WTC11 (cell line): ENCODE data around the gene FAM72A. TPM values are rescaled to one million over a fixed set of nuclear protein-coding genes. Genes with fewer than 3 reads are reported as not detected.

ENCODE experiments used
- ATAC-seq: fragments of 200-7000 bp; cut with Tn5 transposase; 2 replicates; pipeline ENCODE4 v1.10.0; 2021; ENCODE audit warnings: mild to moderate bottlenecking, moderate library complexity
- CTCF ChIA-PET: fragments of 300-600 bp; sonication (Branson Sonifier 250); formaldehyde crosslinking; loops from one replicate; lab custom pipeline; 2021; ENCODE audit warnings: antibody characterized with exemption; lab: Charles Lee
- POLR2A ChIA-PET: fragments of 350-600 bp; sonication (Branson Sonifier 250); formaldehyde crosslinking; loops from one replicate; lab custom pipeline; 2021; ENCODE audit warnings: antibody characterized with exemption; lab: Charles Lee
- DNase-seq: peaks from one replicate; pipeline ENCODE4 v3.0.0; 2021; ENCODE audit warnings: low spot score
- H3K27ac Mint-ChIP-seq: 2 replicates; pipeline ENCODE4 v1.8.0; 2021; ENCODE audit warnings: mixed read lengths
- H3K27me3 Mint-ChIP-seq: 2 replicates; pipeline ENCODE4 v1.8.0; 2021; ENCODE audit warnings: low read depth, mild to moderate bottlenecking, moderate library complexity, mixed read lengths
- H3K36me3 Mint-ChIP-seq: 2 replicates; pipeline ENCODE4 v1.8.0; 2021; ENCODE audit warnings: mixed read lengths
- H3K4me1 Mint-ChIP-seq: 2 replicates; pipeline ENCODE4 v1.8.0; 2022; ENCODE audit warnings: mixed read lengths
- H3K4me3 Mint-ChIP-seq: 2 replicates; pipeline ENCODE4 v1.8.0; 2021; ENCODE audit warnings: mild to moderate bottlenecking, moderate library complexity, mixed read lengths
- H3K9me3 Mint-ChIP-seq: 2 replicates; pipeline ENCODE4 v1.8.0; 2021; ENCODE audit warnings: mixed read lengths
- ARID4B ChIP-seq: sonication (generic); formaldehyde crosslinking; IDR thresholded peaks from 2 replicates; pipeline ENCODE4 v1.8.0; 2023; ENCODE audit warnings: missing genetic modification reagents, mild to moderate bottlenecking, borderline replicate concordance
- ATF3 ChIP-seq: sonication (generic); formaldehyde crosslinking; conservative IDR thresholded peaks from 2 replicates; pipeline ENCODE4 v1.8.1; 2022; ENCODE audit warnings: mild to moderate bottlenecking, missing genetic modification reagents
- CREM ChIP-seq: sonication (generic); formaldehyde crosslinking; IDR thresholded peaks from 2 replicates; pipeline ENCODE4 v1.8.1; 2022; ENCODE audit warnings: mild to moderate bottlenecking, missing genetic modification reagents, moderate library complexity
- FOXK1 ChIP-seq: sonication (generic); formaldehyde crosslinking; IDR thresholded peaks from 2 replicates; pipeline ENCODE4 v1.8.0; 2022; ENCODE audit warnings: mild to moderate bottlenecking, moderate library complexity, missing genetic modification reagents
- GABPB1 ChIP-seq: sonication (generic); formaldehyde crosslinking; IDR thresholded peaks from 2 replicates; pipeline ENCODE4 v1.8.1; 2023; ENCODE audit warnings: mild to moderate bottlenecking, missing genetic modification reagents
- HMGXB4 ChIP-seq: sonication (generic); formaldehyde crosslinking; IDR thresholded peaks from 2 replicates; pipeline ENCODE4 v1.8.1; 2023; ENCODE audit warnings: mild to moderate bottlenecking, moderate library complexity, missing genetic modification reagents
- JUN ChIP-seq: sonication (generic); formaldehyde crosslinking; IDR thresholded peaks from 2 replicates; pipeline ENCODE4 v1.8.0; 2023; ENCODE audit warnings: mild to moderate bottlenecking, missing genetic modification reagents
- NFE2L1 ChIP-seq: sonication (generic); formaldehyde crosslinking; IDR thresholded peaks from 2 replicates; pipeline ENCODE4 v1.8.1; 2023; ENCODE audit warnings: missing genetic modification reagents
- NFYB ChIP-seq: sonication (generic); formaldehyde crosslinking; conservative IDR thresholded peaks from 2 replicates; pipeline ENCODE4 v1.8.0; 2022; ENCODE audit warnings: low read depth, missing genetic modification reagents
- SMAD3 ChIP-seq: sonication (generic); formaldehyde crosslinking; IDR thresholded peaks from 2 replicates; pipeline ENCODE4 v1.8.0; 2022; ENCODE audit warnings: missing genetic modification reagents, mild to moderate bottlenecking, borderline replicate concordance
- SOX15 ChIP-seq: fragments of 250-450 bp; sonication (Bioruptor Pico); IDR thresholded peaks from 2 replicates; pipeline ENCODE4 v1.9.0; 2021; ENCODE audit warnings: mild to moderate bottlenecking
- TEAD1 ChIP-seq: sonication (generic); formaldehyde crosslinking; IDR thresholded peaks from 2 replicates; pipeline ENCODE4 v1.8.0; 2022; ENCODE audit warnings: mild to moderate bottlenecking, missing genetic modification reagents
- TEAD4 ChIP-seq: sonication (generic); formaldehyde crosslinking; IDR thresholded peaks from 2 replicates; pipeline ENCODE4 v1.8.0; 2022; ENCODE audit warnings: mild to moderate bottlenecking, missing genetic modification reagents
- ZNF232 ChIP-seq: sonication (generic); formaldehyde crosslinking; IDR thresholded peaks from 2 replicates; pipeline ENCODE4 v1.8.0; 2022; ENCODE audit warnings: mild to moderate bottlenecking, missing genetic modification reagents
- ZNF281 ChIP-seq: sonication (generic); formaldehyde crosslinking; IDR thresholded peaks from 2 replicates; pipeline ENCODE4 v1.8.0; 2023; ENCODE audit warnings: mild to moderate bottlenecking, missing genetic modification reagents
- ZNF317 ChIP-seq: sonication (generic); formaldehyde crosslinking; IDR thresholded peaks from 2 replicates; pipeline ENCODE4 v1.8.1; 2023; ENCODE audit warnings: low read depth, mild to moderate bottlenecking, moderate library complexity, missing genetic modification reagents, borderline replicate concordance
- ZNF512 ChIP-seq: sonication (generic); formaldehyde crosslinking; IDR thresholded peaks from 2 replicates; pipeline ENCODE4 v1.8.1; 2022; ENCODE audit warnings: missing genetic modification reagents, borderline replicate concordance
- total RNA-seq: library from RNA; stranded (reverse); gene quantifications from 3 replicates; pipeline ENCODE4 v1.2.3, GENCODE V29; 2021
- TF ChIP-seq, protein P1 (sequence below): sonication (generic); formaldehyde crosslinking; IDR thresholded peaks from 2 replicates; pipeline ENCODE4 v1.8.1; 2022; ENCODE audit warnings: mild to moderate bottlenecking, missing genetic modification reagents, moderate library complexity, borderline replicate concordance
- TF ChIP-seq, protein P2 (sequence below): sonication (generic); formaldehyde crosslinking; IDR thresholded peaks from 2 replicates; pipeline ENCODE4 v1.8.1; 2023; ENCODE audit warnings: mild to moderate bottlenecking, missing genetic modification reagents, moderate library complexity
- TF ChIP-seq, protein P3 (sequence below): sonication (generic); formaldehyde crosslinking; IDR thresholded peaks from 2 replicates; pipeline ENCODE4 v1.8.0; 2022; ENCODE audit warnings: mild to moderate bottlenecking, missing genetic modification reagents

Gene FAM72A
- total RNA-seq, 1 experiment from 2014 or later, result 27.9 TPM

DNA sequence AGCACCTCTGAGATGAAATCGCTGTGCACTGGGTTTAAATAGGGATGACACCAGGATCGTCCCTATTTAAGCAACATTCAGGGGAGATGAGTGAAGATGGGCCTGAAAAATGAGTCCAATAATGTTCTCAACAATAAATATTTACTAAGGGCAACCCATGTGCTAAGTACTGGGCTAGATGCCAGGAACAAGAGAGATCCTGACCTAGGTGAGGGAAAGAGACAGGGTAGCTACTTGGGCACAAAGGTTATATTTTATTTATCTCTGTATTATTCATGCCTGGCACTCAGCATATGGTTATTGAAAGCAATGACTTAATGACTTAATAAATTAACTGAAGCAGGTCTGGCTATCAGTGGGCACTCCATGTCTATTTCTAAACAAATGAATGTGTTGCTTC, 58.0 kb downstream of the FAM72A start:
- TF ChIP-seq, protein P1, sequence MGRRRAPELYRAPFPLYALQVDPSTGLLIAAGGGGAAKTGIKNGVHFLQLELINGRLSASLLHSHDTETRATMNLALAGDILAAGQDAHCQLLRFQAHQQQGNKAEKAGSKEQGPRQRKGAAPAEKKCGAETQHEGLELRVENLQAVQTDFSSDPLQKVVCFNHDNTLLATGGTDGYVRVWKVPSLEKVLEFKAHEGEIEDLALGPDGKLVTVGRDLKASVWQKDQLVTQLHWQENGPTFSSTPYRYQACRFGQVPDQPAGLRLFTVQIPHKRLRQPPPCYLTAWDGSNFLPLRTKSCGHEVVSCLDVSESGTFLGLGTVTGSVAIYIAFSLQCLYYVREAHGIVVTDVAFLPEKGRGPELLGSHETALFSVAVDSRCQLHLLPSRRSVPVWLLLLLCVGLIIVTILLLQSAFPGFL (CRISPR knock-in tag), result no peak
- no peak for TF ChIP-seq ZNF281 (CRISPR knock-in tag)
- no peak for TF ChIP-seq GABPB1 (CRISPR knock-in tag)
- no peak for TF ChIP-seq TEAD1 (CRISPR knock-in tag)
- TF ChIP-seq ZNF512 (CRISPR knock-in tag), result no peak
- H3K36me3 Mint-ChIP-seq, result no peaks in the 10 kb centered on the region
- peaks cover 25% of the 10 kb centered on the region for H3K9me3 Mint-ChIP-seq
- CTCF ChIA-PET, result no interaction called here
- no peak overlapping the region for H3K27ac Mint-ChIP-seq
- no peak for DNase-seq
- H3K4me1 Mint-ChIP-seq, result peaks cover 6% of the 10 kb centered on the region
- POLR2A ChIA-PET, result no interaction called here
- peaks cover 4% of the 10 kb centered on the region; the same call in 1 of the 2 replicates for H3K27me3 Mint-ChIP-seq
- no peak overlapping the region for H3K4me3 Mint-ChIP-seq
- no peak for ATAC-seq

DNA sequence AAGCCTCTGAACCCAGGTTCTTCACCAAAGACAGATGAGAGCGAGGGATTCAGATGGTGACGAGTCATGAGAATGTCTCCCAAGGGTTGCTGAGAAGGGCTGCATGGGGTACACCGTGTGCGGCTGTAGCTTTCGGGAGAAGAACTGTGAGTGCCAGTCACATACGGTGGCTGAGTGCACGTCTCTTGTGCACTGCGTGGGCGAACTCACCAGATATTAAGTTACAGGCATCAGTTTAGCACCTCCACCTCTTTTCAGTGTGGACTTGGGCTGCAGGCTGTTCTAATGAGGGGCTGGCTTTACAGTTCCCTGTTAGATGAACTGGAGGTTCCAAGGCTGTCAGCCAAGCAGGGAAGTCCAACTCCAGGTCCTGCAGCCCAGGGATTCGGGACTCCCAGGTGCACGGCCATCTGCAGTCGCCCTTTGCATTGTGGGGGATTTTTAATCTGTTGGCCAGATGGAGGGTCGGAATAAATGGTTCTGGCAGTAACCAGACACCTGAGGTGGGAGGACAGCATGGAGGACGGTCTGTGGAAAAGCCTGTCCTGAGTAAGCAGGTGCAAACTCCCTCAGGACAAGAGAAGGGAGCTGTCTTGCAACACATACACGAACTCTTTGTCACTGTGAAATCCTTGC, 59.0 kb downstream of the FAM72A start:
- TF ChIP-seq ZNF317 (CRISPR knock-in tag) (no peak), NFE2L1 (CRISPR knock-in tag) (no peak), TEAD4 (no peak), ZNF232 (CRISPR knock-in tag) (no peak), HMGXB4 (no peak), FOXK1 (CRISPR knock-in tag) (no peak), ARID4B (CRISPR knock-in tag) (no peak), CREM (CRISPR knock-in tag) (no peak), SMAD3 (CRISPR knock-in tag) (no peak), ATF3 (no peak), JUN (CRISPR knock-in tag) (no peak), SOX15 (CRISPR knock-in tag) (no peak), NFYB (CRISPR knock-in tag) (no peak)
- TF ChIP-seq, protein P2, sequence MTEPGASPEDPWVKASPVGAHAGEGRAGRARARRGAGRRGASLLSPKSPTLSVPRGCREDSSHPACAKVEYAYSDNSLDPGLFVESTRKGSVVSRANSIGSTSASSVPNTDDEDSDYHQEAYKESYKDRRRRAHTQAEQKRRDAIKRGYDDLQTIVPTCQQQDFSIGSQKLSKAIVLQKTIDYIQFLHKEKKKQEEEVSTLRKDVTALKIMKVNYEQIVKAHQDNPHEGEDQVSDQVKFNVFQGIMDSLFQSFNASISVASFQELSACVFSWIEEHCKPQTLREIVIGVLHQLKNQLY, result no peak
- TF ChIP-seq, protein P3, sequence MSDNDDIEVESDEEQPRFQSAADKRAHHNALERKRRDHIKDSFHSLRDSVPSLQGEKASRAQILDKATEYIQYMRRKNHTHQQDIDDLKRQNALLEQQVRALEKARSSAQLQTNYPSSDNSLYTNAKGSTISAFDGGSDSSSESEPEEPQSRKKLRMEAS (CRISPR knock-in tag), result no peak
- POLR2A ChIA-PET, result no interaction called here
- Mint-ChIP-seq H3K4me3 (no peak overlapping the region), H3K27me3 (peaks cover 4% of the 10 kb centered on the region; the same call in 1 of the 2 replicates), H3K4me1 (peaks cover 6% of the 10 kb centered on the region), H3K36me3 (no peaks in the 10 kb centered on the region), H3K27ac (no peak overlapping the region), H3K9me3 (peaks cover 25% of the 10 kb centered on the region)
- ATAC-seq, result no peak
- no peak for DNase-seq
- CTCF ChIA-PET, result interaction anchor here (0.5 kb wide), 1 partner anchor 431 kb away, joined by 3 read pairs; no protein-coding TSS in a partner anchor
